Measurements from ENCODE around the gene VAMP2. TPM values are rescaled to one million over a fixed set of nuclear protein-coding genes. Genes with fewer than 3 reads are reported as not detected.

Gene VAMP2
- total and polyA plus RNA-seq, 10 of the 15 experiments (the other 5 are each of a cell fraction or from before 2014, with no cell fraction given) = 3.0 to 35.2 (median 25.0) TPM

- TF ChIP-seq NKRF (conservative IDR thresholded peaks at IDR 0.05) = peak; percentile 78
These were observed 11.6 kb downstream of the VAMP2 start (continued) for GRCh38 chr17:8151120-8151640.

GRCh38 chr17:8150194-8151119 is 12.3 kb downstream of the VAMP2 start:
- ChIA-PET RAD21 (ENCODE audit: unreplicated experiment) (interaction anchor here (0.9 to 1.4 kb wide), 7 partner anchors 10 to 75 kb away, joined by 3 to 6 read pairs (median 4); partner anchors contain the start of genes BORCS6 and HES7), CTCF (interaction anchor here (0.6 to 3.4 kb wide), 9 partner anchors 9 to 150 kb away, joined by 3 to 29 read pairs (median 4); no protein-coding TSS in a partner anchor), POLR2A (interaction anchor here (0.5 to 3.8 kb wide), 14 partner anchors 11 to 209 kb away, joined by 3 to 29 read pairs (median 4); partner anchors contain the start of genes HES7 and SLC25A35), SMC1A (ENCODE audit: uncharacterized antibody, unreplicated experiment) (interaction anchor here (0.6 to 1.8 kb wide), 10 partner anchors 10 to 598 kb away, joined by 3 to 13 read pairs (median 3); partner anchors contain the start of gene HES7)
- Histone ChIP-seq H2AFZ (ENCODE audit: control insufficient read depth, low read depth, low read length) (peak overlapping the region; percentile 23; the same call in 1 of the 2 replicates), H3K79me2 (ENCODE audit: control insufficient read depth, insufficient read depth, low read length) (peaks cover 19% of the 10 kb centered on the region), H4K20me1 (ENCODE audit: control insufficient read depth, insufficient read depth) (no peaks in the 10 kb centered on the region; the same call in 1 of the 2 replicates), H3K27ac (ENCODE audit: control insufficient read depth, insufficient read depth) (peak overlapping the region; percentile 89), H3K9ac (ENCODE audit: control insufficient read depth, insufficient read depth, low read length) (peak overlapping the region; percentile 85), H3K27me3 (replicated peaks in 1 of 2; ENCODE audit: control insufficient read depth in 2 of 2, insufficient read depth in 2 of 2, low read length in 1 of 2) (no peaks in the 10 kb centered on the region), H3K4me1 (ENCODE audit: control insufficient read depth, insufficient read depth, low read length) (peaks cover 16% of the 10 kb centered on the region), H3K9me3 (replicated peaks; ENCODE audit: control insufficient read depth, insufficient read depth, low read length) (no peaks in the 10 kb centered on the region), H3K36me3 (ENCODE audit: control insufficient read depth in 2 of 2, insufficient read depth in 2 of 2, low read length in 1 of 2) (peaks cover 9 to 19% of the 10 kb centered on the region in 2 experiments), H3K4me3 (peak overlapping the region; percentile 89), H3K4me2 (ENCODE audit: control insufficient read depth, insufficient read depth) (peak overlapping the region; percentile 97)
- in situ Hi-C loops (cut with MboI) (no loop called here), intact Hi-C loops (cut with micrococcal nuclease; ENCODE audit: unreplicated experiment) (loop anchor here (1.0 kb wide), 1 partner anchor 11 kb away; no protein-coding TSS in a partner anchor)
- no peak for FAIRE-seq
- no peak for DNase-seq (ENCODE audit: low read depth, low spot score)
- 56% methylated on average over 16 of the region's 18 CpGs for WGBS (ENCODE audit: insufficient coverage, insufficient replicate concordance, low lambda C conversion rate, missing lambda C conversion rate)
- no peak; the same call in 2 of the 3 replicates for ATAC-seq
- BruUV-seq (replicated peaks) = no TSS peak
- TF ChIP-seq NFYA (IDR thresholded peaks at IDR 0.05; ENCODE audit: borderline replicate concordance, low read depth, low read length) = no peak
- TF ChIP-seq MTA3 (IDR thresholded peaks at IDR 0.05; ENCODE audit: borderline replicate concordance, low read length) = no peak
- TF ChIP-seq ZNF274 (IDR thresholded peaks at IDR 0.05; ENCODE audit: insufficient read depth, insufficient read length) = no peak
- no peak for TF ChIP-seq ASH2L (IDR thresholded peaks at IDR 0.05; ENCODE audit: borderline replicate concordance, low read depth)

All from GM12878 (cell line).